K562 treated with DMSO at 1 percent for 24 hours (cell line): ENCODE results near the gene CYP3A7. TPM values are rescaled to one million over a fixed set of nuclear protein-coding genes. Genes with fewer than 3 reads are reported as not detected.

Source experiments
- total RNA-seq: library from RNA; unstranded; fragments of 300-600 nt; gene quantifications from 2 replicates; pipeline ENCODE4 v1.2.3, GENCODE V29; 2022; ENCODE audit warnings: low read depth; ENCODE audit not compliant: insufficient read depth

Gene CYP3A7
- not detected in 2 replicates for total RNA-seq

DNA sequence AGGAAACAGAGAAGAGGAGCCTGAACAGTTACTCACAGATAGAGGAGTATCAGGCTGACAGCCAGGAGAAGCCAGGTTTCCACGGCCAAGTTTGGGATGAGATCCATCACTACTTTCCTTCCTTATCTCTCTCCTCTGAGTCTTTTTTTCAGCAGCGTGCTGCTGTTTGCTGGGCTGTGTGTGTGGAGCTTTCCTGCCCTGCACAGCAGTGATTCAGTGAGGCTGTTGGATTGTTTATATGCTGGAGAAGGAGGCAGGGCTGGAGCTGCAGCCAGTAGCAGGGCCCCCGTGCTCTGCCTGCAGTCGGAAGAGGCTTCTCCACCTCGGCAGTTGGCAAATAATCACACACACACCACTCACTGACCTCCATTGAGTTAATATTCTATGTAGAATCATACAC lies at the start of gene CYP3A7:
TSS of gene CYP3A7 (minus strand) at position 210 of the 400 bp plus-strand sequence. CDS start at position 107, 103 bp downstream.

DNA sequence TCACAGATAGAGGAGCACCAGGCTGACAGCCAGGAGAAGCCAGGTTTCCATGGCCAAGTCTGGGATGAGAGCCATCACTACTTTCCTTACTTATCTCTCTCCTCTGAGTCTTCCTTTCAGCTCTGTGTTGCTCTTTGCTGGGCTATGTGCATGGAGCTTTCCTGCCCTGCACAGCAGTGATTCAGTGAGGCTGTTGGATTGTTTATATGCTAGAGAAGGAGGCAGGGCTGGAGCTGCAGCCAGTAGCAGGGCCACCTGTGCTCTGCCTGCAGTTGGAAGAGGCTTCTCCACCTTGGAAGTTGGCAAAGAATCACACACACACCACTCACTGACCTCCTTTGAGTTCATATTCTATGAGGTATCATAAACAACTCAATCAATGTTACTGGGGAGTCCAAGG lies 49.0 kb upstream of the CYP3A7 start, which contains the start of gene CYP3A4:
TSS of gene CYP3A4 (minus strand) at position 178 of the 400 bp plus-strand sequence. CDS start at position 75, 103 bp downstream.

DNA sequence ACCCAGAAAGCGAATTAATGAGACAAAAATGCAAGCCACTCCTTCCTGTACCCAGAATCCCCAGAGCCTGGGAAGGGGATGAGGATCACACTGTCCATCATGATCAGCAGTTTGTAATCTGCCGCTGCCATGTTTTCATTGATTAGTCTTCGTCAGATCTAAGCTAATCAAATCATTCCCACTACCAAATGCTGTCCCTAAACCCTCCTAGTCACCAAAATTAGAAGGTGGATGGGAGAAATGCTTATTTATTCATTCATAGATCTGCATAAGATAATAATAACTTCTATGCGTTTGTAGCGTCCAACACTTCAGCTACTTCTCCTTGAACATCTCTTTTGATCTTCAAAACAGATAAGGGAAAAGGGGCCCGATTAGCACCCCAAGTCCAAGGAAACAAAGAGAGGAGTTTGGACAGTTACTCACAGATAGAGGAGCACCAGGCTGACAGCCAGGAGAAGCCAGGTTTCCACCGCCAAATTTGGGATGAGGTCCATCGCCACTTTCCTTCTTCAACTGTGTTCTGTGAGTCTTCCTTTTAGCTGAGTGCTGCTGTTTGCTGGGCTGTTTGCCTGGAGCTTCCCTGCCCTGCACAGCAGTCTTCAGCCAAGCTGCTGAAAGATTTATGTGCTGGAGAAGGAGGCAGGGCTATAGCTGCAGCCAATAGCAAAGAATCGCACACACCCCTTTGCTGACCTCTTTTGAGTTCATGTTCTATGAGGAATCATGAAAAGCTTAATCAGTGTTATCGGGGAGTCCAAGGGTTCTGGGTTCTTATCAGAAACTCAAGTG lies 55.4 kb downstream of the CYP3A7 start, which contains the start of gene CYP3A5:
TSS of gene CYP3A5 (minus strand) at position 597 of the 792 bp plus-strand sequence. CDS start at position 497, 100 bp downstream.

Other genes starting within 250 kb of the CYP3A7 start
- 26.7 and 30.4 TPM in 2 replicates for gene ZNF394, start 234.9 kb downstream of the CYP3A7 start, total RNA-seq
- 11.7 and 12.9 TPM in 2 replicates for gene ZKSCAN5, start 230.5 kb downstream of the CYP3A7 start, total RNA-seq
- 5.2 and 6.4 TPM in 2 replicates for gene FAM200A, start 183.1 kb downstream of the CYP3A7 start, total RNA-seq
- 61.0 and 64.6 TPM in 2 replicates for gene ZNF655, start 176.6 kb downstream of the CYP3A7 start, total RNA-seq
- gene TMEM225B, start 136.9 kb downstream of the CYP3A7 start, total RNA-seq = 0.42 and 1.1 TPM in 2 replicates
- 10.4 and 11.2 TPM in 2 replicates for gene ZSCAN25, start 118.2 kb downstream of the CYP3A7 start, total RNA-seq
- gene CYP3A5, start 55.2 kb downstream of the CYP3A7 start, total RNA-seq = 4.8 and 6.7 TPM in 2 replicates
- gene CYP3A4, start 49.0 kb upstream of the CYP3A7 start, total RNA-seq = not detected in 2 replicates
- not detected in 2 replicates for gene CYP3A43, start 92.8 kb upstream of the CYP3A7 start, total RNA-seq
- not detected in 2 replicates for gene OR2AE1, start 141.8 kb upstream of the CYP3A7 start, total RNA-seq
- gene TRIM4, start 184.3 kb upstream of the CYP3A7 start, total RNA-seq = 37.2 and 40.7 TPM in 2 replicates
- gene GJC3, start 194.4 kb upstream of the CYP3A7 start, total RNA-seq = 1.0 TPM in 1 of 2 replicates, not detected in the other
- not detected in 2 replicates for gene AZGP1, start 240.8 kb upstream of the CYP3A7 start, total RNA-seq